ENCODE measurements around the gene NHLH1.

The NHLH1 gene

GRCh38 chr1:160344241-160344640 is 22.6 kb upstream of the NHLH1 start:
- POLR2A ChIA-PET = no interaction called here
- CTCF ChIA-PET = interaction anchor here (1.1 to 2.7 kb wide), 5 partner anchors 10 to 53 kb away, joined by 3 to 23 read pairs (median 4); no protein-coding TSS in a partner anchor
- peak overlapping the region; percentile 93 for H3K4me3 ChIP-seq (ENCODE audit: low read depth, low read length)
- DNase-seq (ENCODE audit: low read depth, low spot score) = no peak
- no peak for TF ChIP-seq CTCF (IDR thresholded peaks at IDR 0.05; ENCODE audit: insufficient read depth, low read length, missing control alignments)

- CTCF ChIA-PET = interaction anchor here (0.9 to 2.7 kb wide), 5 partner anchors 9 to 152 kb away, joined by 3 to 23 read pairs (median 3); no protein-coding TSS in a partner anchor
- TF ChIP-seq CTCF (IDR thresholded peaks at IDR 0.05; ENCODE audit: insufficient read depth, low read length, missing control alignments) = no peak
- POLR2A ChIA-PET = no interaction called here
- no peak overlapping the region for H3K4me3 ChIP-seq (ENCODE audit: low read depth, low read length)
- DNase-seq (ENCODE audit: low read depth, low spot score) = no peak
Measured at GRCh38 chr1:160344936-160345335, 21.9 kb upstream of the NHLH1 start.

- no peak for DNase-seq (ENCODE audit: low read depth, low spot score)
- no peak overlapping the region for H3K4me3 ChIP-seq (ENCODE audit: low read depth, low read length)
- TF ChIP-seq CTCF (IDR thresholded peaks at IDR 0.05; ENCODE audit: insufficient read depth, low read length, missing control alignments) = no peak
- ChIA-PET POLR2A (no interaction called here), CTCF (interaction anchor here (0.8 to 1.8 kb wide), 5 partner anchors 9 to 153 kb away, joined by 3 to 11 read pairs (median 3); no protein-coding TSS in a partner anchor)
Measured at GRCh38 chr1:160346463-160346862, 20.4 kb upstream of the NHLH1 start.

DNA sequence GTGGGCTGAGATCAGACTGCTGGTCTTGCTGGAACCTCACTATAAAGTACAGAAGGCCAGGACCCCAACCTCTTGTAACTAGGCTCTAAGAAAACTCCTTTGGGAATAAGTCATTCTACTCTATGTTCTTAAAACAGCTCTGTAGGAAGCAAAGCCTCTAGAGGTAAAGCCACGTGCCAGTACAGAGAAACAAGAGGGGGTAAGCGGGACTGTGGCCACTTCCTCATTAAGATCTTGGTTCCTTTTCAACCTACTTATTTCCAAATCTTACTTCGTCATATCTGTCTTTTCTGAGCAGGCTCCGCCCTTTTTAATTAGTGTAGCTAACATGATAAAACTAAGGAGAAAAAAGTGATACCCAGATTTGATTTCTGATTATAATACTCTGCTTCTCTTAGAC is 19.9 kb upstream of the NHLH1 start:
- POLR2A ChIA-PET = no interaction called here
- CTCF ChIA-PET = interaction anchor here (0.8 to 1.8 kb wide), 5 partner anchors 8 to 153 kb away, joined by 3 to 11 read pairs (median 3); no protein-coding TSS in a partner anchor
- no peak for DNase-seq (ENCODE audit: low read depth, low spot score)
- TF ChIP-seq CTCF (IDR thresholded peaks at IDR 0.05; ENCODE audit: insufficient read depth, low read length, missing control alignments) = no peak
- H3K4me3 ChIP-seq (ENCODE audit: low read depth, low read length) = no peak overlapping the region

- POLR2A ChIA-PET = no interaction called here
- no peak overlapping the region for H3K4me3 ChIP-seq (ENCODE audit: low read depth, low read length)
- no peak for DNase-seq (ENCODE audit: low read depth, low spot score)
- TF ChIP-seq CTCF (IDR thresholded peaks at IDR 0.05; ENCODE audit: insufficient read depth, low read length, missing control alignments) = no peak
- CTCF ChIA-PET = interaction anchor here (1.1 to 19.2 kb wide), 6 partner anchors 11 to 158 kb away, joined by 3 to 277 read pairs (median 6); no protein-coding TSS in a partner anchor
Measured at GRCh38 chr1:160351629-160352028, 15.2 kb upstream of the NHLH1 start.

GRCh38 chr1:160352555-160352954 is 14.3 kb upstream of the NHLH1 start:
- H3K4me3 ChIP-seq (ENCODE audit: low read depth, low read length) = no peak overlapping the region
- ChIA-PET POLR2A (no interaction called here), CTCF (interaction anchor here (1.1 to 19.2 kb wide), 9 partner anchors 8 to 159 kb away, joined by 3 to 277 read pairs (median 4); partner anchors contain the start of genes COPA and NCSTN)
- DNase-seq (ENCODE audit: low read depth, low spot score) = no peak
- no peak for TF ChIP-seq CTCF (IDR thresholded peaks at IDR 0.05; ENCODE audit: insufficient read depth, low read length, missing control alignments)
